Neural progenitor cell (in vitro differentiated cells): ENCODE measurements around the gene CORIN. TPM values are rescaled to one million over a fixed set of nuclear protein-coding genes. Genes with fewer than 3 reads are reported as not detected.

Experiments used
- DNase-seq: peaks from one replicate; pipeline ENCODE4 v3.0.0-alpha.2; 2016; ENCODE audit warnings: low spot score
- H2AFZ ChIP-seq: fragments of 200-600 bp; sonication (generic); replicated peaks from 2 replicates; pipeline ENCODE4 v1.6.1; 2016; ENCODE audit warnings: antibody characterized with exemption
- H3F3A ChIP-seq: fragments of 200-600 bp; sonication (generic); 2 replicates; pipeline ENCODE4 v1.6.1; 2016; ENCODE audit warnings: antibody characterized with exemption, low read depth
- H3K27ac ChIP-seq: fragments of 200-600 bp; sonication (generic); 2 replicates; pipeline ENCODE4 v1.5.1; 2016; ENCODE audit warnings: mild to moderate bottlenecking
- H3K27me3 ChIP-seq: fragments of 200-600 bp; sonication (generic); 2 replicates; pipeline ENCODE4 v1.6.1; 2016; ENCODE audit warnings: mild to moderate bottlenecking, moderate library complexity
- H3K36me3 ChIP-seq: fragments of 200-600 bp; sonication (generic); 2 replicates; pipeline ENCODE4 v1.5.1; 2016
- H3K4me1 ChIP-seq: fragments of 200-600 bp; sonication (generic); 2 replicates; pipeline ENCODE4 v1.6.1; 2016; ENCODE audit warnings: mixed run types
- H3K4me2 ChIP-seq: fragments of 200-600 bp; sonication (generic); 2 replicates; pipeline ENCODE4 v1.6.1; 2016
- H3K4me3 ChIP-seq: fragments of 200-600 bp; sonication (generic); 2 replicates; pipeline ENCODE4 v1.5.1; 2016
- H3K79me2 ChIP-seq: fragments of 200-600 bp; sonication (generic); 2 replicates; pipeline ENCODE4 v1.6.1; 2016; ENCODE audit warnings: low read depth
- H3K9ac ChIP-seq: fragments of 200-600 bp; sonication (generic); 2 replicates; pipeline ENCODE4 v1.6.1; 2016
- H3K9me3 ChIP-seq: fragments of 200-600 bp; sonication (generic); 2 replicates; pipeline ENCODE4 v1.5.1; 2016; ENCODE audit warnings: low read depth
- H4K20me1 ChIP-seq: fragments of 200-600 bp; sonication (generic); 2 replicates; pipeline ENCODE4 v1.6.1; 2016; ENCODE audit warnings: low read depth
- H3K27ac Mint-ChIP-seq: 3 replicates; pipeline ENCODE4 v1.8.0; 2021; ENCODE audit warnings: mixed read lengths
- H3K27me3 Mint-ChIP-seq: 2 replicates; pipeline ENCODE4 v1.8.0; 2022; ENCODE audit warnings: low read depth, mild to moderate bottlenecking, inconsistent platforms, moderate library complexity, mixed read lengths; ENCODE audit not compliant: insufficient read depth
- H3K36me3 Mint-ChIP-seq: 3 replicates; pipeline ENCODE4 v1.8.0; 2021; ENCODE audit warnings: mixed read lengths
- H3K4me1 Mint-ChIP-seq: 3 replicates; pipeline ENCODE4 v1.8.0; 2021; ENCODE audit warnings: mixed read lengths
- H3K4me3 Mint-ChIP-seq: 3 replicates; pipeline ENCODE4 v1.8.0; 2021; ENCODE audit warnings: mild to moderate bottlenecking, moderate library complexity, mixed read lengths
- H3K9me3 Mint-ChIP-seq: 3 replicates; pipeline ENCODE4 v1.8.0; 2020; ENCODE audit warnings: mixed read lengths
- EZH2 ChIP-seq: fragments of 200-600 bp; sonication (generic); IDR thresholded peaks from 2 replicates; pipeline ENCODE4 v1.6.1; 2017; ENCODE audit warnings: antibody characterized with exemption, mild to moderate bottlenecking, moderate library complexity
- EZH2phosphoT487 ChIP-seq: fragments of 200-600 bp; sonication (generic); IDR thresholded peaks from 2 replicates; pipeline ENCODE4 v1.6.1; 2017; ENCODE audit warnings: antibody characterized with exemption
- total RNA-seq: library from RNA; depleted of rRNA; stranded (reverse); fragments of >200 nt; gene quantifications from 2 replicates; pipeline ENCODE4 v1.2.3, GENCODE V29; 2015; ENCODE audit warnings: low replicate concordance
- TF ChIP-seq, protein P1 (sequence below): fragments of 200-600 bp; sonication (generic); IDR thresholded peaks from 2 replicates; pipeline ENCODE4 v1.5.1; 2017; ENCODE audit warnings: antibody characterized with exemption, mild to moderate bottlenecking

Gene CORIN
- total RNA-seq, 1 donor from 2014 or later: not detected

- no peaks in the 10 kb centered on the region for H3K27me3 ChIP-seq
- no peaks in the 10 kb centered on the region for H3F3A ChIP-seq
- DNase-seq: peak; percentile 43
- no peak overlapping the region for H2AFZ ChIP-seq
- no peak overlapping the region for H3K27ac Mint-ChIP-seq
- H3K9ac ChIP-seq: no peak overlapping the region
- no peaks in the 10 kb centered on the region for H3K36me3 ChIP-seq
- H3K27me3 Mint-ChIP-seq: no peaks in the 10 kb centered on the region
- H3K4me3 Mint-ChIP-seq: no peak overlapping the region
- TF ChIP-seq EZH2phosphoT487 (no peak), EZH2 (no peak)
- TF ChIP-seq, protein P1, sequence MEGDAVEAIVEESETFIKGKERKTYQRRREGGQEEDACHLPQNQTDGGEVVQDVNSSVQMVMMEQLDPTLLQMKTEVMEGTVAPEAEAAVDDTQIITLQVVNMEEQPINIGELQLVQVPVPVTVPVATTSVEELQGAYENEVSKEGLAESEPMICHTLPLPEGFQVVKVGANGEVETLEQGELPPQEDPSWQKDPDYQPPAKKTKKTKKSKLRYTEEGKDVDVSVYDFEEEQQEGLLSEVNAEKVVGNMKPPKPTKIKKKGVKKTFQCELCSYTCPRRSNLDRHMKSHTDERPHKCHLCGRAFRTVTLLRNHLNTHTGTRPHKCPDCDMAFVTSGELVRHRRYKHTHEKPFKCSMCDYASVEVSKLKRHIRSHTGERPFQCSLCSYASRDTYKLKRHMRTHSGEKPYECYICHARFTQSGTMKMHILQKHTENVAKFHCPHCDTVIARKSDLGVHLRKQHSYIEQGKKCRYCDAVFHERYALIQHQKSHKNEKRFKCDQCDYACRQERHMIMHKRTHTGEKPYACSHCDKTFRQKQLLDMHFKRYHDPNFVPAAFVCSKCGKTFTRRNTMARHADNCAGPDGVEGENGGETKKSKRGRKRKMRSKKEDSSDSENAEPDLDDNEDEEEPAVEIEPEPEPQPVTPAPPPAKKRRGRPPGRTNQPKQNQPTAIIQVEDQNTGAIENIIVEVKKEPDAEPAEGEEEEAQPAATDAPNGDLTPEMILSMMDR: peak; percentile 77
- peaks cover 2% of the 10 kb centered on the region for H3K9me3 Mint-ChIP-seq
- H3K9me3 ChIP-seq: no peaks in the 10 kb centered on the region
- H3K4me3 ChIP-seq: no peak overlapping the region
- no peaks in the 10 kb centered on the region for H3K79me2 ChIP-seq
- no peaks in the 10 kb centered on the region for H3K36me3 Mint-ChIP-seq
- H3K4me2 ChIP-seq: no peak overlapping the region
- no peaks in the 10 kb centered on the region for H3K4me1 ChIP-seq
- no peaks in the 10 kb centered on the region for H4K20me1 ChIP-seq
- H3K4me1 Mint-ChIP-seq: no peaks in the 10 kb centered on the region
- no peak overlapping the region for H3K27ac ChIP-seq
Measured at GRCh38 chr4:47668810-47669408, 169.0 kb downstream of the CORIN start.

GRCh38 chr4:47668256-47668655, 169.6 kb downstream of the CORIN start:
- Histone ChIP-seq H3K9me3 (no peaks in the 10 kb centered on the region), H3K79me2 (no peaks in the 10 kb centered on the region), H4K20me1 (no peaks in the 10 kb centered on the region), H3K4me2 (no peak overlapping the region), H3F3A (no peaks in the 10 kb centered on the region), H3K27me3 (no peaks in the 10 kb centered on the region), H3K4me3 (no peak overlapping the region), H3K4me1 (no peaks in the 10 kb centered on the region), H3K9ac (no peak overlapping the region), H3K27ac (no peak overlapping the region), H2AFZ (no peak overlapping the region), H3K36me3 (no peaks in the 10 kb centered on the region)
- no peak for DNase-seq
- H3K4me1 Mint-ChIP-seq: no peaks in the 10 kb centered on the region
- H3K27me3 Mint-ChIP-seq: no peaks in the 10 kb centered on the region
- no peak for TF ChIP-seq EZH2
- TF ChIP-seq EZH2phosphoT487: no peak
- TF ChIP-seq, protein P1: no peak
- H3K4me3 Mint-ChIP-seq: no peak overlapping the region
- peaks cover 2% of the 10 kb centered on the region for H3K9me3 Mint-ChIP-seq
- no peak overlapping the region for H3K27ac Mint-ChIP-seq
- no peaks in the 10 kb centered on the region for H3K36me3 Mint-ChIP-seq

DNA sequence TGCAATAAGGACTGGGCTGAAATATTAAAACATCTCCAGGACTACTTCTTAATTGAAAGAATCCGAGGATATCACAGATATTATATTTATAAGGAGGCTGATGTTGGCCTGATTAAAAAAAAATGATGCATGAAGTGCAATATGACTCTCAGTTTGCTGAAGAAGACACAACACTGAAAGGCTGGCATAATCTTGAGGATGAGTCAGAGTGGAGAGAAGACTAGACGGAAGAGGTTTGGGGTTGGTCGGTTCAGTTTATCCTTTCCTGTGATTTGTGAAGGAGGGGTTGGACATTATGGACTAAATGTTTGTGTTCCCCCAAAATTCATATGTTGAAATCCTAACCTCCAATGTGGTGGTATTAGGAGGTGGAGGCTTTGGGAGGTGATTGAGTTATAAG, 170.3 kb downstream of the CORIN start:
- Mint-ChIP-seq H3K9me3 (peaks cover 2% of the 10 kb centered on the region), H3K27me3 (no peaks in the 10 kb centered on the region), H3K4me3 (no peak overlapping the region), H3K4me1 (no peaks in the 10 kb centered on the region), H3K36me3 (no peaks in the 10 kb centered on the region), H3K27ac (no peak overlapping the region)
- TF ChIP-seq EZH2phosphoT487 (no peak), EZH2 (no peak)
- TF ChIP-seq, protein P1: no peak
- Histone ChIP-seq H3K9ac (no peak overlapping the region), H2AFZ (no peak overlapping the region), H3K27me3 (no peaks in the 10 kb centered on the region), H3K9me3 (no peaks in the 10 kb centered on the region), H3F3A (no peaks in the 10 kb centered on the region), H3K36me3 (no peaks in the 10 kb centered on the region), H3K27ac (no peak overlapping the region), H4K20me1 (no peaks in the 10 kb centered on the region), H3K4me2 (no peak overlapping the region), H3K79me2 (no peaks in the 10 kb centered on the region), H3K4me1 (no peaks in the 10 kb centered on the region), H3K4me3 (no peak overlapping the region)
- DNase-seq: no peak
